ENCODE data around the gene MORN3. TPM values are rescaled to one million over a fixed set of nuclear protein-coding genes. Genes with fewer than 3 reads are reported as not detected.
"Not testable (repeated sequence)": the region's sequence is repeated elsewhere in the genome, so short reads cannot be mapped to it uniquely, and the experiment has no call there.

The MORN3 gene
- total and polyA plus RNA-seq, 2 experiments from 2014 or later = 0.58 TPM; not detected in 1

GRCh38 chr12:121676190-121676589, 6.7 kb upstream of the MORN3 start:
- Histone ChIP-seq H3K9me2 (ENCODE audit: insufficient read depth) (no peaks in the 10 kb centered on the region), H3K79me2 (ENCODE audit: insufficient read depth) (no peaks in the 10 kb centered on the region), H2AFZ (no peak overlapping the region), H3K27ac (no peak overlapping the region), H3K4me2 (ENCODE audit: unreplicated experiment) (no peak overlapping the region), H3K4me1 (ENCODE audit: insufficient read depth) (peaks cover 8% of the 10 kb centered on the region; the same call in 1 of the 2 replicates), H4K20me1 (ENCODE audit: insufficient read depth) (no peaks in the 10 kb centered on the region), H3K9ac (no peak overlapping the region), H3K4me3 (no peak overlapping the region), H3F3A (ENCODE audit: insufficient read depth) (no peaks in the 10 kb centered on the region), H3K36me3 (ENCODE audit: low read depth) (no peaks in the 10 kb centered on the region), H3K9me3 (ENCODE audit: low read depth) (no peaks in the 10 kb centered on the region), H3K27me3 (replicated peaks; ENCODE audit: insufficient read depth) (no peaks in the 10 kb centered on the region)
- in situ Hi-C loops (cut with MboI) = loop anchor here (10.0 kb wide), 3 partner anchors 121 to 341 kb away; no protein-coding TSS in a partner anchor
- DNase-seq = no peak
- no peak for TF ChIP-seq EZH2phosphoT487 (IDR thresholded peaks at IDR 0.05; ENCODE audit: insufficient read depth, low read depth)
- TF ChIP-seq EZH2 (IDR thresholded peaks at IDR 0.05; ENCODE audit: insufficient read depth, poor library complexity, severe bottlenecking) = no peak
- 93 to 100% methylated on average over 4 to 5 of the region's 5 CpGs for WGBS, 2 experiments (ENCODE audit: low coverage in 1 of 2, low lambda C conversion rate in 2 of 2, missing lambda C conversion rate in 2 of 2)

GRCh38 chr12:121673013-121673511, 3.6 kb upstream of the MORN3 start:
- no peaks in the 10 kb centered on the region for H4K20me1 ChIP-seq (ENCODE audit: insufficient read depth)
- H3K4me3 ChIP-seq = peak overlapping the region; percentile 75
- no peaks in the 10 kb centered on the region for H3F3A ChIP-seq (ENCODE audit: insufficient read depth)
- peaks cover 8% of the 10 kb centered on the region; the same call in 1 of the 2 replicates for H3K4me1 ChIP-seq (ENCODE audit: insufficient read depth)
- peak overlapping the region; percentile 85 for H2AFZ ChIP-seq
- no peaks in the 10 kb centered on the region for H3K79me2 ChIP-seq (ENCODE audit: insufficient read depth)
- no peaks in the 10 kb centered on the region for H3K36me3 ChIP-seq (ENCODE audit: low read depth)
- in situ Hi-C loops (cut with MboI) = loop anchor here (10.0 kb wide), 3 partner anchors 118 to 338 kb away; no protein-coding TSS in a partner anchor
- TF ChIP-seq EZH2phosphoT487 (IDR thresholded peaks at IDR 0.05; ENCODE audit: insufficient read depth, low read depth) (no peak), EZH2 (IDR thresholded peaks at IDR 0.05; ENCODE audit: insufficient read depth, poor library complexity, severe bottlenecking) (no peak)
- peak overlapping the region; percentile 70; the same call in 1 of the 2 replicates for H3K9ac ChIP-seq
- H3K9me2 ChIP-seq (ENCODE audit: insufficient read depth) = no peaks in the 10 kb centered on the region
- WGBS, 2 experiments (ENCODE audit: low coverage in 1 of 2, low lambda C conversion rate in 2 of 2, missing lambda C conversion rate in 2 of 2) = 43 to 53% methylated on average over 12 of the region's 12 CpGs
- H3K4me2 ChIP-seq (ENCODE audit: unreplicated experiment) = peak overlapping the region; percentile 86
- no peaks in the 10 kb centered on the region for H3K27me3 ChIP-seq (replicated peaks; ENCODE audit: insufficient read depth)
- peak; percentile 34 for DNase-seq
- no peaks in the 10 kb centered on the region for H3K9me3 ChIP-seq (ENCODE audit: low read depth)
- H3K27ac ChIP-seq = no peak overlapping the region

GRCh38 chr12:121668750-121669520, 519 bp downstream of the MORN3 start:
- Histone ChIP-seq H3K9me3 (ENCODE audit: low read depth) (no peaks in the 10 kb centered on the region), H3K9me2 (ENCODE audit: insufficient read depth) (no peaks in the 10 kb centered on the region), H3K36me3 (ENCODE audit: low read depth) (no peaks in the 10 kb centered on the region), H4K20me1 (ENCODE audit: insufficient read depth) (no peaks in the 10 kb centered on the region), H3F3A (ENCODE audit: insufficient read depth) (no peaks in the 10 kb centered on the region), H3K4me2 (ENCODE audit: unreplicated experiment) (no peak overlapping the region), H3K79me2 (ENCODE audit: insufficient read depth) (no peaks in the 10 kb centered on the region), H3K4me1 (ENCODE audit: insufficient read depth) (peaks cover 8% of the 10 kb centered on the region; the same call in 1 of the 2 replicates), H3K9ac (no peak overlapping the region), H3K27ac (no peak overlapping the region), H3K27me3 (replicated peaks; ENCODE audit: insufficient read depth) (no peaks in the 10 kb centered on the region), H3K4me3 (no peak overlapping the region), H2AFZ (no peak overlapping the region)
- 75 to 77% methylated on average over 18 of the region's 18 CpGs for WGBS, 2 experiments (ENCODE audit: low coverage in 1 of 2, low lambda C conversion rate in 2 of 2, missing lambda C conversion rate in 2 of 2)
- in situ Hi-C loops (cut with MboI) = no loop called here
- TF ChIP-seq EZH2 (IDR thresholded peaks at IDR 0.05; ENCODE audit: insufficient read depth, poor library complexity, severe bottlenecking) (no peak), EZH2phosphoT487 (IDR thresholded peaks at IDR 0.05; ENCODE audit: insufficient read depth, low read depth) (no peak)
- DNase-seq = peak; percentile 53

GRCh38 chr12:121666829-121667228, 2.6 kb downstream of the MORN3 start:
- H3K27ac ChIP-seq; H3K9me2 ChIP-seq (ENCODE audit: insufficient read depth); H3K27me3 ChIP-seq (replicated peaks; ENCODE audit: insufficient read depth); H3K4me3 ChIP-seq; H3K4me2 ChIP-seq (ENCODE audit: unreplicated experiment); H3K79me2 ChIP-seq (ENCODE audit: insufficient read depth); H3K4me1 ChIP-seq (ENCODE audit: insufficient read depth); H4K20me1 ChIP-seq (ENCODE audit: insufficient read depth); in situ Hi-C loops (cut with MboI); DNase-seq; H3K9me3 ChIP-seq (ENCODE audit: low read depth); H3K36me3 ChIP-seq (ENCODE audit: low read depth); H3F3A ChIP-seq (ENCODE audit: insufficient read depth); H3K9ac ChIP-seq; H2AFZ ChIP-seq: not testable (repeated sequence)
- WGBS, 2 experiments (ENCODE audit: low coverage in 1 of 2, low lambda C conversion rate in 2 of 2, missing lambda C conversion rate in 2 of 2) = 69 to 75% methylated on average over 6 of the region's 6 CpGs

Data from GM23248 (cell line).